Mucosa of descending colon (tissue), 3 donors: ENCODE data around the gene GOLGA6L7. TPM values are rescaled to one million over a fixed set of nuclear protein-coding genes. Genes with fewer than 3 reads are reported as not detected.
A peak's percentile ranks its signal among the peaks of the same experiment; 100 is the strongest.
"Not testable (repeated sequence)": the region's sequence is repeated elsewhere in the genome, so short reads cannot be mapped to it uniquely, and the experiment has no call there.

Experiments
- ATAC-seq: fragments of 200-7000 bp; cut with Tn5 transposase; one replicate; pipeline ENCODE4 v1.9.1; 2020; ENCODE audit warnings: mild to moderate bottlenecking, moderate library complexity
- DNase-seq, 3 donors: peaks; one replicate each; pipeline ENCODE4 v3.0.0-alpha.2; 2020
- H3K36me3 ChIP-seq: fragments of 200-600 bp; one replicate; pipeline ENCODE4 v1.8.0; 2021; ENCODE audit warnings: low read depth, mild to moderate bottlenecking
- H3K4me1 ChIP-seq: fragments of 200-600 bp; one replicate; pipeline ENCODE4 v1.8.0; 2021; ENCODE audit warnings: low read depth, mild to moderate bottlenecking
- H3K4me3 ChIP-seq: fragments of 200-600 bp; one replicate; pipeline ENCODE4 v1.8.0; 2021; ENCODE audit warnings: mild to moderate bottlenecking
- H3K9me3 ChIP-seq: fragments of 200-600 bp; one replicate; pipeline ENCODE4 v1.8.0; 2021; ENCODE audit warnings: mild to moderate bottlenecking
- intact Hi-C, 2 donors: fragments of 100-400 bp; cut with DNase I in 1 of 2; cut with micrococcal nuclease in 1 of 2; formaldehyde crosslinking; loops; one replicate each; pipeline versions ENCODE4 v1.11.0 to v1.11.1; 2022; cut with DNase I, micrococcal nuclease
- total RNA-seq, 3 donors: library from RNA; stranded (reverse); fragmentation: NEBNext Ultra II Directional in 2 of 3; extraction: Animal tissue kit (Norgen Biotek cat#: 25700) in 2 of 3; gene quantifications; one replicate each; pipeline versions ENCODE4 v1.2.1 to v1.2.4, GENCODE V29; 2021 to 2023
- donor health status: DM: no; HTN: no; CAD: no; lungs with moderate emphysema.
- donor health status: DM: no; HTN: no; CAD: no.
- donor health status: DM: no; HTN: yes; CAD: no.

Gene GOLGA6L7
- total RNA-seq, 3 donors from 2014 or later: not detected

DNA sequence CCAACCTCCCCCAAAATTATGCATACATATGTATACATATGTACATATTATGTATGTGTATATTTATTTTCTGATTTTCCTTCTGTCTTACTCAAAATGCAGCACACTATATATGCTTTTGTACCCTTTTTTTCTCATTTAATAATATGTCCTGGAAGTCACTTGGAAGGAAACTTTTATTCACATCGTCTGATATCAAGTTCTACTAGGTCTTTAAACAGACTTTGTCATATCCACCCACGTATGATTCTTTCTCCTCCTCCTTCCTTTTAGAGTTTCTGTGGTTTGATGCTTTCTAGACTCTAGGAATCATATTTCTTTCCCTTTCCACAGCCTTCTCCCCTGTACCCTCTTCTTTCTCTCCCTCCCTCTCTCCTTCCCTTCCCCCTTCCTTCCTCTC lies 35.1 kb downstream of the GOLGA6L7 start:
- DNase-seq, H3K4me3 ChIP-seq, H3K9me3 ChIP-seq, intact Hi-C loops, H3K4me1 ChIP-seq, ATAC-seq, H3K36me3 ChIP-seq: not testable (repeated sequence)

DNA sequence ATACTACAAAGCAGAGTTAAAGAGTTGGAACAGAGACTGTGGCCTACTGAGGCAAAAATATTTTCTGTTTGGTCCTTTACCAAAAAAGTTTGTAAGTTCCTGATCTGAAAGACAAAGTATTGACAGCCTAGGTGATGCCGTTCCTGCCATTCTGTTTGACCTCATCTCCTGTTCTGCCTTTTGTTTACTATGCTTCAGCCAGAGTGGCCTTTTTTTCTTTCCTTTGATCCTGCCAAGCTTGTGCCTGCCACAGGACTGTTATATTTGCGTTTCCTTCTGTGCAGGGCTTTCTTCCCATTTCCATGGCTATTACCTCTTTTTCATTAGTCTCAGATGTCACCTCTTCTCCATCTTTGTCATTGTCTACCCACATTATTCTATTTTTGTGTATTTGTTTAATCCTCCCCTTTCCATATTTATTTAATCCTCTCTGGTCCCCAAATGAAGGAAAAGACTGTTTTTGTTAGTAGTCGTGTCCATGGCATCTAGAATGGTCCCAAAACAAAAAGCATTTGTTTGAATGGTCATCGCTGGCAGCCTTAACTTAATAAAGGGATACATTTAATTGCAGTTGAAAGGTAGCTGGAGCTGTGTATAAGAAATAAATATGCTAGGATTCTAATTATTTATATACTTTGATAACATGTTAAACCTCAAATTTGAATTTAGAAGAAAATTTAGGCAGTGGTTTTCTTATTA lies 36.4 kb downstream of the GOLGA6L7 start:
- DNase-seq, ATAC-seq, H3K4me1 ChIP-seq, H3K36me3 ChIP-seq, H3K4me3 ChIP-seq, intact Hi-C loops, H3K9me3 ChIP-seq: not testable (repeated sequence)

DNA sequence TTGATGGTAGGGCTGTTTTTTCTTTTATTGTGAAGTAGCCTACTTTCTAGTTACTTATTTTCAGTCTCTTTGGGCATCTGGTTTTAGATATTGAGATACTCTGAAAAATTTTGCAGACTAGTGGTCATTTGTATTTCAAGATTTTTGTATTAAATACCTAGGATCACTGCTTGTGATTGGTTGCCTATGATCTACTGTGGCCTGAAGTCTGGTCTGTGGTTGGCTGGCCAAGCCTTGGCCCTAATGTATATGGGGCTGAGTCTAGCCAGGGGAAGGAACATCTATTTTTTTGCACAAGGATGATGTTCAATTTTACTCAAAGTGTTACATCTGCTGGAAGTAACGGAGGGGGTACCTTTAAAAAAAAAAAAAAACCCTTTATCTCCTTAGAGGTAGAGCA lies 38.0 kb downstream of the GOLGA6L7 start:
- ATAC-seq, H3K36me3 ChIP-seq, DNase-seq, H3K9me3 ChIP-seq, H3K4me1 ChIP-seq, H3K4me3 ChIP-seq, intact Hi-C loops: not testable (repeated sequence)

DNA sequence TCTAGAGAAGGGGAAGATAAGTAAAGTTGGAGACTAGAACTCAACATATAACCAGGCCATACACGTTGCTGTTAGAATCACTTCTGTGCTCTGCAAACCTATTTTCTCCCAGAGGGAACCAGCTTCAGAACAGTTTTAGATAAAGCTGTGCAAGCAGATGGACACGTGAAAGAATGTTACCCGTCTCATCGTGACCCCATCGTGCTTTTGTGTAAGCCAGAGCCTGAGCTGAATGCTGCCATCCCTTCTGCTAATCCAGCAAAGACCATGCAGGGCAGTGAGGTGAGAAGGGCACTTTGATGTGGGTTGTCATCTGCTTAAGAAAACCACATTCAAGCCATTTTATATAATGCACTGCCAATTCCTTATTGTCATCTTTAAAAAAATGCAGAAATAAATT lies 40.3 kb downstream of the GOLGA6L7 start:
- intact Hi-C loops, H3K4me3 ChIP-seq, H3K9me3 ChIP-seq, ATAC-seq, H3K4me1 ChIP-seq, H3K36me3 ChIP-seq, DNase-seq: not testable (repeated sequence)

DNA sequence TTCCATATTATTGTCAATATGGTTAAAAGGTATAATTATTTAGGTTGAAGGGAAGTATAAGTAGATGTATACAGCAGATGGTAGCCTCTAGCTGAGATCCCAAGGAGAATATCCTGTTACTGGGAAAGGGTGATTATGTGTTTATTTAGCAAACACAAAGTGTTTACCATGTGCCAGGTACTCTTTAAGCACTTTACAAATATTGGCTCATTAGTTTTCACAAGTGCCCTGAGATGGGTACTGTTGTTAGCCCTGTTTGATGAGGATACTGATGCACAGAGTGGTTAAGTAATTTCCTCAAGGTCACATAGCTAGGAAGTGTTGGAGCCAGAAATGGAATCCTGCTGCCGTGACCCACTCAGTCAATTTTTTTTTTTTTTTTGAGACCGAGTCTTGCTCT lies 48.1 kb downstream of the GOLGA6L7 start:
- H3K4me3 ChIP-seq, DNase-seq, H3K4me1 ChIP-seq, ATAC-seq, intact Hi-C loops, H3K9me3 ChIP-seq, H3K36me3 ChIP-seq: not testable (repeated sequence)

DNA sequence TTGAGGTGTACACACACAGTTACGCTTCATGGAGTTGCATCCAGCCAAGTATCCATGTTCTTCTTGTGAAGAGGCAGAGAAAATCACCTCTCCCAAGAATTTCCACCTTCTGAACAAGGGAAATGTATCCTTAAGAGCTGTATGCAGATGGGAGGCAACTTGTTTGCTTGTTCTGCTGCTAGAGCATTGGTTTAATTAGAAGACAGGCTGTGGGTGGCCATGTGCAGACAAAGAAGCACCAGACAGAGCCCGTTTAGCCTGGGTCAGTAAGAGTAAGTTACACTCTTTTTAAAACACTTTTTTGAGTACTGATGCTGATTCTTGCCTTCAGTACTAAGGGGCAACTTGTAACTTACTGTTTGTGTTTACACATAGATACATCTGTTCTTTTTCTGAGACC lies 50.2 kb downstream of the GOLGA6L7 start:
- DNase-seq, ATAC-seq, intact Hi-C loops, H3K4me1 ChIP-seq, H3K4me3 ChIP-seq, H3K9me3 ChIP-seq, H3K36me3 ChIP-seq: not testable (repeated sequence)

DNA sequence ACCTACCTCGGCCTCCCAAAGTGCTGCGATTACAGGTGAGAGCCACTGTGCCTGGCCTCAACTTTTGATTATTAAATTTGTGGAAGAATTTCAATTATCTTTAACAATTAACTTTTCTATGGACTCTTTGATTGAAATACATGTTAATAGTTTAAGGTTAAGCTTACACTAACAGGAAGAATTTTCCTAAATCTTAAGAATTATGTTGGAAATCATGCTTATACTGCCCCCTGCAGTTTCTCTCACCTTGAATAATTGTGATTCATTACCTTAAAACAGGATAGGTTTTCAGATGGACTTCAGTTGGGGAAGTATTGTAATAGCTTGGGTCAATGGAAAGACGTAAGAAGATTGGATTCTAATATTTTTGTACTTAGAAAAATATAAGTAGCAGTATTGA lies 54.2 kb downstream of the GOLGA6L7 start:
- ATAC-seq, H3K36me3 ChIP-seq, H3K4me3 ChIP-seq, H3K4me1 ChIP-seq, H3K9me3 ChIP-seq, intact Hi-C loops: not testable (repeated sequence)
- DNase-seq: peak in 1 of 3 donors; percentile 4

Other genes starting within 250 kb of the GOLGA6L7 start
- gene GOLGA8M, start 136.2 kb downstream of the GOLGA6L7 start, total RNA-seq: 1 to 10 TPM in 1 of 3 donors, under 1 TPM in 1, not detected in 1; 0.80 to 1.3 TPM
- 1 to 10 TPM in 2 of 3 donors, under 1 TPM in 1; 0.69 to 2.0 (median 1.2) TPM for gene APBA2, start 37.3 kb upstream of the GOLGA6L7 start, total RNA-seq